ENCODE data around the gene MOSMO.
"Not testable (repeated sequence)": the region's sequence is repeated elsewhere in the genome, so short reads cannot be mapped to it uniquely, and the experiment has no call there.

MOSMO gene

GRCh38 chr16:22093996-22094395 lies 86.1 kb downstream of the MOSMO start:
- no peak for DNase-seq

- DNase-seq: no peak
These were observed 90.7 kb downstream of the MOSMO start for GRCh38 chr16:22098405-22099255.

DNA sequence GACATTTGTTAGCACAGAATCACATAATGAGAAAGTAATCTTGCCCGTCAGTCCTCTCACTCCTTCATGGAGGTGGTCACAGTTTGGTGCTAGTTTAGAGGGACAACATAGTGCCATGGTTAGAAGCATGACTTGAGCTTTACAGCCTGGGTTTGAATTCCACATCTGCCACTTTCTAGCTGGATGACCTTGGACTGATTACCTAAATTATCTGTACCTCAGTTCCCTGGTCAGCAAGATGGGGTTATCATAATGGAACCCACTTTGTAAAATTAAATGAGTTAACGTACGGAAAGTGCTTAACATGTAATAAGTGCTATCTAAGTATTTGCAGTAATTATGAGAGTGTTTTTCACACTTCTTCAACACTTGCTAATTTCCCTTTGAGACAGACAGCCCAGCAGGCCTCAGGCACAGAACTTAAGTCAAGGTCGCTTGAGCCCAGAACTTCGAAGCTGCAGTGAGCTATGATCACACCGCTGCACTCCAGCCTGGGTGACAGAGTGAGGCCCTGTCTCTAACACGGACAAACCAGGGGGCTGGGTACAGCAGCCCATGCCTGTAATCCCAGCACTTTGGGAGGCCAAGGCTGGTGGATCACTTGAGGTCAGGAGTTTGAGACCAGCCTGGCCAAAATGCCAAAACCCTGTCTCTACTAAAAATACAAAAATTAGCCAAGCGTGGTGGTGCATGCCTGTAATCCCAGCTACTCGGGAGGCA lies 91.5 kb downstream of the MOSMO start:
- no peak for DNase-seq

GRCh38 chr16:22103441-22103840 lies 95.5 kb downstream of the MOSMO start:
- no peak for DNase-seq

- DNase-seq: no peak
These were observed 101.5 kb downstream of the MOSMO start for GRCh38 chr16:22109258-22109898.

GRCh38 chr16:22111629-22112028 lies 103.7 kb downstream of the MOSMO start:
- DNase-seq: not testable (repeated sequence)

DNA sequence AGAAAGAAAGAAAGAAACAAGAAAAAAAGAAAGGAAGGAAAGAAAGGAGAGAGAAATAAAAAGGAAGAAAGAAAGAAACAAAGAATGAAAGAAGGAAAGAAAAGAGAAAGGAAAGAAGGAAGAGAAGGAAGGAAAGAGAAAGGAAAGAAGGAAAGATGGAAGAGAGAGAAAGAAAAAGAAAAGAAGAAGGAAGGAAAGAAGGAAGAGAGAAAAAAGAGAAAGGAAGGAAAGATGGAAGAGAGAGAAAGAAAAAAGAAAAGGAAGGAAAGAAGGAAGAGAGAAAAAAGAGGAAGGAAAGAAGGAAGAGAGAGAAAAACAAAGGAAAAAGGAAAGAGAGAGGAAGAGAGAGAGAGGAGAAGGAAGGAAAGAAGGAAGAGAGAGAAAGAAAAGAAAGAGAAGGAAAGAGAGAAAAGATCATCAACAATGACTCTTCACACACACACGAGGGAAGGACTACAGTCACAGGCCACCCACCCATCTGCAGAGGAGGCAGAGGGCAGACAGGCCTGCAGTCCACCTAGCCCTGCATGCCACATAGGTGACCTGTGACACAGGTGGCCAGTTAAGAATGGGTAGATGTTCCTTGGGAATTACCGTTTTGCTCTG lies 108.3 kb downstream of the MOSMO start:
- DNase-seq: no peak

GRCh38 chr16:22117609-22118008 lies 109.7 kb downstream of the MOSMO start:
- no peak for DNase-seq

DNA sequence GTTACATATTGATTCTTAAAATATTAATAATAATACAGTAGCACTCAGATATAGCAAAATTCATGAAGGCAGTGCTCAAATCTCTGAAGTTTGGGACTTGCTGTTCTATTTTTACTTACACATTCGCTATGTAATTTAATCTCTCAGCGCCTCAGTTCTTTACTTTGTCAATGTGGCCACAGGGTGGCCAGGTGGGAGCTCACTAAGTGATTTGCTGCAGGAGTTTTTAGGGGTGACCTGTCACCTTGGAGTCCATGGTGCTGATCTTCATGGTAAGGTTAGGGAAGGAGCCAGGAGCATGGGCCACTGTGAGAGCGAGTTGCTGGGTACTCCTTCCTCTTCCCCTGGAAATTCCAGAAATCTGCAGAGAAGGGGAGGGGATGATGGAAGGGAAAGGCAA lies 112.5 kb downstream of the MOSMO start:
- DNase-seq: no peak

DNA sequence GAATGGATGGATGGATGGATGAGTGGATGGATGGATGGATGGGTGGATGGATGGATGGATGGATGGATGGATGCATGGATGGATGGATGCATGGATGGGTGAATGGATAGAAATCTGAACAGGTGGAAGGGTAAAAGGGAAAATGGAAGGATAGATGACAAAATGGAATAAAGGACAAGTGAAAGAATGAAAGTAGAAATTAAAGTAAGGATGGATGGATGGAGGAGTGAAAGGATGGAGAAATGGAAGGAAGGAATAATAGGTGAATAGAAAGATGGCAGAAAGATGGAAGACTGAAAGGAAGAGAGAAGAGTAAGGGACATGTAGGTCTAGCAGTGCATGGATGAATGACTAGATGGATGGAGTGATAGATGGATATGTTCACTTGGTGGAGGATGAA lies 114.3 kb downstream of the MOSMO start:
- DNase-seq: no peak

- DNase-seq: no peak
These were observed 115.2 kb downstream of the MOSMO start for GRCh38 chr16:22123146-22123545.

DNA sequence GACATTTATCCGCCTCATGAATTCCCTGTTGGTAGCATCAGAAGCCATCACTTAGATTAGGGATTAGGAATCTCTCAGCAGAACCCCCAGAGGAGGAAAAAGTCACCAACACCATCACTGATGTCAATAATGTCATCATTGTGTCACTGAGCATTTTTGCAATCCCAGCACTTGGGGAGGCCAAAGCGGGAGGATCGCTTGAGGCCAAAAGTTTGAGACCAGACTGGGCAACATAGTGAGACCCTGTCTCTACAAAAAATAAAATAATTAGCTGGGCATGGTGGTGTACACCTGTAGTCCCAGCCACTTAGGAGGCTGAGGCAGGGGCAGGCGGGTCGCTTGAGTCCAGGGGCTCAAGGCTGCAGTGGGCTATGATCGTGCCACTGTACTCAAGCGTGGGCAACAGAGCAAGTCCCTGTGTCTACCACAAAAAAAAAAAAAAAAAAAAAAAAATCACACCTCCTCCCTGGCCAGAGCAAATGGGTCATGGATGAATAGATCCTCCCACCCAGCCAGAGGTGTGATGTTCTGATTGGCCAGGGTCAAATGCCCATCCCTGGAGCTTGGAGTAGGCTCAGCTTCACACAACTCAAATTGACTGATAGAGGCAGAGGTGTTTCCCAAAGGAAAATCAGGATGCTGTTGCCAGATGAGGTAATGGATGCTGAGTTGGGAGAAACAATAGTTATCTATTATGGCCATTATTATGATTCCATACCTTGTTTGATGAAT lies 116.0 kb downstream of the MOSMO start:
- DNase-seq: no peak

DNA sequence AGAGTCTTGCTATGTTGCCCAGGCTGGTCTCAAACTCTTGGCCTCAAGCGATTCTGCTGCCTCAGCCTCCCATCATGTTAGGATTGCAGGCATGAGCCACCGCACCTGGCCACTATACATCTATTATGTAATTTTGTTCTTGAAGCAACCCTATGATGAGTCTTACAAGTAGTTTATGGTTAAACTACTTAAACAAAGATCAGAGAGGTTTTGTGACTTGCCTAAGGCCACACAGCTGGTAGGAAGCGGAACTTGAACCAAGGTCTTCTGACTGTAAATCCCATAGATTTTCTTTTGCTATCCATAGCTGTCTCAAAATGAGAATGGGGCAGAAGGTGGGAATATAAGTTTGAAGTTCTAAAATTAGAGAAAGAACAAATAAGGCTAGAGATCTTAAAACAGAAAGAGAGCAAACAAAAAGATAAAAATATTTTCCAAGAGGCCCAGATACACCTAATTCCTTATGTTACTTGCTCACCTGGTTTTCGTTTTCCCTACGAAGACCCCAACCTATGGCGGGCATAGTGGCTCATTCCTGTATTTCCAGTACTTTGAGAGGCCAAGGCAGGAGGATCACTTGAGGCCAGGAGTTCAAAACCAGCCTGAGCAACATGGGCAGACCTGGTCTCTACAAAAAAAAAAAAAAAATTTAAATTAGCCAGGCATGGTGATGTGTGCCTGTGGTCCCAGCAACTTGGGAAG lies 116.8 kb downstream of the MOSMO start:
- no peak for DNase-seq

GRCh38 chr16:22126037-22126558 lies 118.2 kb downstream of the MOSMO start:
- no peak for DNase-seq

DNA sequence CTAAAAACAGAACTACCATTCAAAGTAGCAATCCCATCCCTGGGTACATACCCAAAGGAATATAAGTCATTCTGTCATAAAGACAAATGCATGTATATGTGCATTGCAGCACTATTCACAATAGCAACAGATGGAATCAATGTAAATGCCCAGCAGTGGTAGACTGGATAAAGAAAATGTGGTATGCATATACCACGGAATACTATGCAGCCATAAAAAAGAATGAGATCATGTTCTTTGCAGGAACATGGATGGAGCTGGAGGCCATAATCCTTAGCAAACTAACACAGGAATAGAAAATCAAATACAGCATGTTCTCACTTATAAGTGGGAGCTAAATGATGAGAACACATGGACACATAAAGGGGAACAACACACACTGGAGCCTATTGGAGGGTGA lies 120.6 kb downstream of the MOSMO start:
- not testable (repeated sequence) for DNase-seq

DNA sequence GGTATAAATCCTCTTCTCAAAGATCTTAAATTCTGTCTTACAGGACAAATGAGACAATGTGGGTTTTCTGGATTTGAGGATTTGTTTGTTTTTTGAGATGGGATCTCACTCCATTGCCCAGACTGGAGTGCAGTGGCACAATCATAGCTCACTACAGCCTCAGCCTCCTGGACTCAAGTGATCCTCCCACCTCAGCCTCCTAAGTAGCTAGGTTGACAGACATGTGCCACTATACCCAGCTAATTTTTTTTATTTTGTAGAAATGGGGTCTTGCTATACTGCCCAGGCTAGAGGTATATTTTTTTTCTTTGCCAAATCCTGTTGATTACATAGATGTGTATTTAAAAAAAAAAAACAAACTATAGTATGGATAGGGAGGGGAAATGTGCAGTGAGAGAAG lies 122.6 kb downstream of the MOSMO start:
- DNase-seq: no peak

DNA sequence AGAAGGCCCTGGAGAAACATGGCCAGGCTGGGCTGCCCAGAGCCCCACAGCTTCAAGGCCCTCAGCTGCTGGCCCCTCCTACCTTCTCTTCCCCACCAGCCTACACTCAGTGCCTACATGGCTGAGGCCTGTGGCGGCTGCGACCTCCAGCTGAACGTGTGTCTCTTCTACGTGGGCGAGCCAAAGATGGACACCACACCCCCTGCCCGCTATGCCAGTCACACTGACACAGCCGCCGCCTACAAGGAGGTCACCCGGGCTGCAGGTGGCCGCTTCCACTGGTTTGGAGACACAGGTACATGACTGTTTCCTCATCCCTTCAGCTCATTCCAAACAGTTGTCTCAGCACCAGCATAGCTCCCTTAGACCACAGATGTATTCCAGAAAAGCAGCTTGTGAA lies 124.9 kb downstream of the MOSMO start:
- DNase-seq: no peak
